Caki2 (cell line): ENCODE data around the gene CCNA2. TPM values are rescaled to one million over a fixed set of nuclear protein-coding genes. Genes with fewer than 3 reads are reported as not detected.

Source experiments
- DNase-seq: peaks from one replicate; pipeline ENCODE4 v3.0.0-alpha.2; 2015; ENCODE audit warnings: low read depth
- in situ Hi-C: cut with HindIII; loops from 2 replicates; pipeline ENCODE4 v1.10.0; 2016; ENCODE audit warnings: low sequenced_read_pairs, low pct_unique_long_range_greater_than_20kb, mixed read lengths
- total RNA-seq: library from RNA; depleted of rRNA; stranded (reverse); fragments of >200 nt; shearing (Covaris generic); gene quantifications from 2 replicates; pipeline ENCODE4 v1.2.3, GENCODE V29; 2014; ENCODE audit warnings: low replicate concordance; rRNA removed

Gene CCNA2
- total RNA-seq: 106 and 119 TPM in 2 replicates

DNA sequence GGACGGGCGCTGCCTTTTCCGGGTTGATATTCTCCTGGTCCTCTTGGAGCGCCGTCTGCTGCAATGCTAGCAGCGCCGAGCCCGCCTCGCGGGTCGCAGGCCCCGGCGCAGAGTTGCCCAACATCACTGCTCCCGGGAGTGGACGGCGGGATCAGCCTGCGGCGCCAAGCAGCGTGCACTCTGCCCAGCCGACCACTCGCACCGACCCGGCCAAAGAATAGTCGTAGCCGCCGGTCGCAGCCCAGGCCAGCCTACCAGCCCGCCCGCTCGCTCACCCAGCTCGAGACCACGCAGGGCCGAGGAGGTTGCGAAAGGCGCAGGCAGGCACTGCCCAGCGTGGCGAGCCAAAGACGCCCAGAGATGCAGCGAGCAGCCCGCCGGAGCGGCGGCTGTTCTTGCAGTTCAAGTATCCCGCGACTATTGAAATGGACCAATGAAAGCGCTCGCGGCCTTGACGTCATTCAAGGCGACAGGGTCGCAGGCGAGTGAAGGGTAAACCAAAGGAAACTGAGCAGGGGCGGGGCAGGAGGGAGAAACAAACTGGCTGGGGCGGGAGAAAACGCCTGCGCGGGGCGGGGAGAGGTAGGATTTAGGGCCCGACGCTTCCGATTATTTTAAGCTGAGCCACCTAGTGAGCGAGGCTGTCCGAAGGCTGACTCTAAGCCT lies at the start of gene CCNA2:
Gene CCNA2, minus strand, starts transcription at position 379 of the 666 bp plus-strand sequence. Its CDS starts 255 bp downstream, at position 124.
- DNase-seq: peak; percentile 90
- in situ Hi-C loops: no loop called here

DNA sequence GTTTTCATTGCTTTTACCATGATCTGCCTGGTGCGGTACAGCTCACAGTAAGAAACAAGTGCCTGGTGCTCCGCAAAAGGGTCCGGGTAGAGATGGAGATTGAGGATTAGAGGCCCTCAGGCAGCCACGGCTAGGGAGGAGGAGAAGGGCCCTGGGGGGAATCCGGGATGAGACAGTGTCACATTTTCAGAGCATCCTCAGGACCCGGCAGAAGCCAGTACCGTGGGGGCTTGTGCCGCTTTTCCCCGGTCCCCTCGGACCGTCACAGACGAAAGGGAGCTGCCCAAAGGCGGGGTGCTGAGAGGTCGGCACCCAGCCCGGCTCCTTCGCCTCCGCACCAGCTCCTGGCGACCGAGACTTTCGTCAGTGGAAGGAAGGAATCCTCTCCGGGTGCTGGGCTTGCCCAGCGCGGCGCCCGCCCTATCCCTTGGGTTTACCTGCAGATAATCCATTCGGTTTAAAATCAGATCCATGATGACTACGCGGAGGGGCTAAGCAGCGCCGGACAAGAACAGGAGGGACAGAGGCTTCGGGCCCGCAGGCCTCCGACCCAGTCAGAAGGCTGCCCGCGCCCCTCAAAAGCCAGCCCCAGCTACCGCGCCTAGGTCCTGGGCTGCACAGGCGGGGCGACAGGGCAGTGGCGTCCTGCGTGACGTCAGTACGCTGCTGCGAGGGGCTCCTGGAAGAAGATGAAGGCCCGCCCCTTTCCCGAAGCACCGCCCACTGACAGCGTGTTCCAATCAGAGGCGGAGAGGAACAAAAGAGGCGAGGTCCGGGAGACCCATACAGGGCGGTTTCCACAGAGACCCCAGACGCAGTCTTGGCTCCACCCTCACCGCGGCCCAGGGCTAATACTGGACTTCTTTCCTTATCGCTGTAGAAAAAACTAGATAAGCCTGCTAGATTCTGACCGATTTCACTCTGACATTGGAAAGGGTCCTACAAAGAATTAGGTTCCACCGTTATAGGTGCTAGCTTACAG lies 46.4 kb upstream of the CCNA2 start, which contains the start of gene BBS7:
Gene BBS7, minus strand, starts transcription at position 634 of the 982 bp plus-strand sequence. Its CDS starts 161 bp downstream, at position 473.
- DNase-seq: peak; percentile 97
- in situ Hi-C loops: no loop called here

- in situ Hi-C loops: no loop called here
Observed at GRCh38 chr4:121863799-121864198, 40.1 kb upstream of the CCNA2 start.

GRCh38 chr4:121861426-121861825 lies 37.7 kb upstream of the CCNA2 start:
- no peak for DNase-seq
- in situ Hi-C loops: no loop called here

More at GRCh38 chr4:121863799-121864198, 40.1 kb upstream of the CCNA2 start:
- DNase-seq: peak; percentile 48

DNA sequence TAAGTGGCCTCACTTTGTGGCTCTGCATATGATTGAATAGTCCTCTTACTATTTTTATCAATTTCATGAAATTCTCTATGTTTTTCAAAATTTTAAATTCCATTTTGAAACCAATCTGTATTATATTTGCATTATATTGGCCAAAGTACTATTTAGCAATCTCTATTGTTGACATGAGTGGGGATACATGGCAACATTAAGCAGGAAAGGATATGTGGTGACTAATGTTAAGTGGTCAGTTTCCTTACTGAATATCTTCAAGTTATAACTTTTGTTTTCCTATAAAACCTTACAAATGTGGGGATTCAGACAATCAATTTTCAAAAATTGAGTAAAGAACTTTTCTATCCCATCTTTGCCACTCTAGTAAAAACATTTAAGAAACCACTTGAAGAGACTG lies 36.4 kb upstream of the CCNA2 start:
- in situ Hi-C loops: no loop called here
- no peak for DNase-seq

DNA sequence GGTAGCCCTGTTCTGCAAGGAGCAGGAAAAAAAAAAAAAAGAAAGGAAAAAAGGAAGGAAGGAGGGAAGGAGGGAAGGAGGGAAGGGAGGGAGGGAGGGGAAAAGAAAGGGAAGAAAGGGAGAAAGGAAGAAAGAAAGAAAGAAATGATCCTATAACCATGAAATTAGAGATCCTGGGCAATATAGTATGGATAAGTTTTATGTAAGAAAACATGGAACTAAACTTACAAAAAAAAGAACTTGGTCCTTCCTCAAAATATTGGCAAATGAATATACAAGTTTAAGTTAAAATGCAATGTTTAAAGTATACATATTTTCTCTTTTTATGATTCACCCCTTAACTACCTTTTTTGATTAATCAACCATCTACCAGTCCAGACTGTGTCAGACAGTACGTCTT lies 27.7 kb upstream of the CCNA2 start:
- no peak for DNase-seq
- in situ Hi-C loops: no loop called here

DNA sequence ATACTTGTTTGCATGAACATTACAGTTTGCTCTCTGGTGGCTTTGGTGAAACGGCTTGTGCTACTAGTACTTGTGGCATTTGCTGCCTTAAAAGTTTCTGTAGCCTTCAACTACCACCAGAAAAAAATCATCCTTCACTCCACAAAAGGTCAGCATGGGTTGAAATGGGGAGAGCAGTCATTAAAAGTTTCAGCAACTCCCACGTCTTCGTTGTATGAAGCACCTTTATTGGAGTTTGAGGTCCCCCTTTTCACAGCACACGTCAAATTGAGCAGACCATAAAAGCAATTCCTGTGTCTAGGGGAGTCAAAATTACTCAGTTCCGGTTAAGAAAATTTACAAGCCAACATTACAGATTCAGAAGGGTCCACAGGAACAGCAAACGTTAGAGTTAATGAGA lies 23.0 kb upstream of the CCNA2 start:
- in situ Hi-C loops: no loop called here
- no peak for DNase-seq

DNA sequence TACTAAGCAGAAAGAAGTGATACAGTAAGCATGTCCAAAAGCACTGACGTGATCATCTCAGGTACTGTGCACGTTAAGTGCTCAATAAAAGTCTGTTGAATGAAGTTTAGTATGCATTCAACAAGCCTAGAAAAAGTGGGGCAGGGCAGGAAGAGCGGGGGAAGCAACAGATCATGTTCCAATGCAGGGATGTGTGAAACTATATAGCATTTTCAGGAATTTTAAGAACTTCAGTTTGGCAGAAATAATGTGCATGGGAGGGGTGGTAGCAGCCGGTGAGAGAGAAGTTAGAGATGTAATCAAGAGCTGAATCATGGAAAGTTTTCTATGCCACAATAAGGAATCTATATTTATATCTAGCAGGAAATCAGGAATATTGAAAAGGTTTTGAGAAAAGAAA lies 19.2 kb upstream of the CCNA2 start:
- in situ Hi-C loops: no loop called here
- DNase-seq: no peak

- no peak for DNase-seq
- in situ Hi-C loops: no loop called here
Observed at GRCh38 chr4:121838136-121838535, 14.5 kb upstream of the CCNA2 start.

DNA sequence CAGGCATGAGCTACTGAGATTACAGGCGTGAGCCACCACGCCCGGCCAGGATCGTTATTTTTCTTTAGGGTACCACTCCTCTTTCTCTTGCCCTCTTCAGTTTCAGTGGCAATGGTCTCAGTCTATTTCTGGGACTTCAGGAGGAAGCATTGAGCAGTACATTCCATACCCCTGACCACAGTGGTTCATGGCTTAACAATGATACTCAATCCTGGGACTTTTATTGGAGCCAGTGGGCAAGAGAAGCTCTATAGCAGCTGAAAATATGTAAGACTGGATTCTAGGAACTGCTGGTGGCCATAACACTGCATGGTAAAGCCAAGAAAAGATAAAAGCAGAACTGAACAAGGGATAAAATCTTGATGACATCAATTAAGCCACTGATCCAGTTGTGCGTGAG lies 5.8 kb upstream of the CCNA2 start:
- in situ Hi-C loops: no loop called here
- no peak for DNase-seq

DNA sequence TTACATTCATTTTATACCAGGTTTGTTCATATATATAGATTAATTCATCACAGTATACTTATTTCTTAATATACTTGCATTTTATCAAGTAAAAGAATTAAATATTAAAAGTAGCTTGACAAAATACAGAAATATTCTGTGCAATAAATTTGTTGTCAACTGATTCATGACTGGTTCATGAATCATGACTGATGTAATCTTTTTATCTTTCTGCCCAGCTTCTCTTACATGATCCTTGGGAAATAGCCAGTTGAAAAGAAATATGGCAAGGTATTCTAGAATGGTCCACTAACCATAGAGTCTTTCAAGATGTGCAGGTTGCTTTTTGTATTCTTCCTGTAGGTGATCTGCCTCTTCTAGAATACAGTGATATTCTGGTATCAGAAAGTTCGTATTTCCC lies 4.2 kb upstream of the CCNA2 start:
- DNase-seq: no peak
- in situ Hi-C loops: no loop called here

- no peak for DNase-seq
- in situ Hi-C loops: no loop called here
Observed at GRCh38 chr4:121824950-121825349, 1.3 kb upstream of the CCNA2 start.

DNA sequence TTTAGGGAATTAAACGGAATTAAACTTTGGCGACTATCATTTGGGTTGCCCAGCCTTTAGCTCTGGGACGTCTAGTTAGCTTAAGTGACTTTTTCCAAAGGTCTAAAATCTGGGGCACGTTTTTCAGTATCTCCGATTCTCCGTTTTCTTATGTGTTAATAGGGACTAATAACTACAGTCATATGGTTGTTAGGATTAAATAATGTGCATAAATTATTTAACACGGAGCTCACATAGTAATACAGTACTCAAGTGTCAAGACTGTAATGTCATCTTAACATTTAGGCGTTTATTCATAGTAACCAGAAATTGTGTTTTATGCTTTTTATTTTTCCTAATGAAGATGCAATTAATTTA lies 466 bp upstream of the CCNA2 start:
- no peak for DNase-seq
- in situ Hi-C loops: no loop called here

GRCh38 chr4:121822796-121823504 lies 733 bp downstream of the CCNA2 start:
- in situ Hi-C loops: no loop called here
- peak; percentile 45 for DNase-seq

GRCh38 chr4:121822047-121822446 lies 1.6 kb downstream of the CCNA2 start:
- in situ Hi-C loops: no loop called here
- no peak for DNase-seq

GRCh38 chr4:121819216-121819965 lies 4.3 kb downstream of the CCNA2 start:
- no peak for DNase-seq
- in situ Hi-C loops: no loop called here

DNA sequence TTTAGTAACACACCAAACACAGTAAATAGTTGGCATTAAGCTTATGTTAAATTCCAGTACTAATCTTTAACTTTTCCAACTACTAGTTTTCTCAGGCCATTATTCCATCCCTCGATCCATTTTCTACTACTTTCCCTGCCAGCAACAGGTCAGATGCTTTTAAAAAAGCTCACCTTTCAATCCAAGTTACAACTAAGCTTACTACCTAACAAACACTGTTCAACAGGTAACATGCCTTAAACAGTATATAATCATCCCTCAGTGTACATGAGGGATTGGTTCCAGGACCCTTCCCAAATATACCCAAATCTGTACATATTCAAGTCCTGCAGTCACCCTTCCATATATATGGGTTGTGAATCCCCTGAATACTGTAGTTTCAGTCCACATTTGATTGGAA lies 5.5 kb downstream of the CCNA2 start:
- no peak for DNase-seq
- in situ Hi-C loops: no loop called here

- in situ Hi-C loops: no loop called here
- DNase-seq: no peak
Observed at GRCh38 chr4:121817701-121818100, 6.0 kb downstream of the CCNA2 start.
